ENCODE data around the gene ZNF75A.
A peak's percentile ranks its signal among the peaks of the same experiment; 100 is the strongest.

The ZNF75A gene

DNA sequence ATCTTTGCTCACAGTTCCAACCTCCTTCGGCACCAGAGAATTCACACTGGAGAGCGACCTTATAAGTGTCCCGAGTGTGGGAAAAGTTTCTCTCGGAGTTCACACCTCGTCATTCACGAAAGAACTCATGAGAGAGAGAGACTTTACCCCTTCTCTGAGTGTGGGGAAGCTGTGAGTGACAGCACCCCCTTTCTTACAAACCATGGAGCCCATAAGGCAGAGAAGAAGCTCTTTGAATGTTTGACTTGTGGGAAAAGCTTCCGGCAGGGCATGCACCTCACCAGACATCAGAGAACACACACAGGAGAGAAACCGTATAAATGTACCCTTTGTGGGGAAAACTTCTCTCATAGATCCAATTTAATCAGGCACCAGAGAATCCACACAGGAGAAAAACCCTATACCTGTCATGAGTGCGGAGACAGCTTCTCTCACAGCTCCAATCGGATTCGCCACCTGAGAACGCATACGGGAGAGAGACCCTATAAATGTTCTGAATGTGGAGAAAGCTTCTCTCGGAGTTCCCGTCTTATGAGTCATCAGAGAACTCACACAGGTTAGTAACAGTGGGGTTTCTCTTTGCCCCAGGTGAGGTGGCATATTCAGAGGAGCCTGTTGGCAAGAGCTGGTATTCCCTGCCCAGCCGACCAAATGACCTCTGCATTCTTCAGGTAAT, 15.2 kb upstream of the ZNF75A start:
- no peak for DNase-seq (ENCODE audit: low read depth)

DNA sequence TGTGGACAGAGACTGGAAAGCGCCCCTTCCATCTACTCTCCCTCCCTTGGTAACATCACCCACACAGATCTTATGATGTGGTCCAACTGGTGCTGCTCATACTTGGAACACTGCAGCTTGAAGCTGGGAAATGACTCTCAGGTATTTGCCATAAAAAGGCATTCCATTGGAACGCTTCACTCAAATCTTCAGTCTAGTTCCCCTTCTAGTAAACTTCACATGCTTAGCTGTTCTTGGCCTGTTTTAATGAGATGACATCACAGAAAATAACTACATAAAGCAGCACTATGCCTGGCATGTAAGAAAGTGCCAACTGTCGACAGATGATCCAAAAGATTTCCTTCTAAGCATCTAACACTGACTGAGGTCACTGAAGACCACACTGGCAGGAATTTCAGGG, 12.7 kb upstream of the ZNF75A start:
- DNase-seq (ENCODE audit: low read depth): peak; percentile 29

GRCh38 chr16:3295209-3295608, 10.1 kb upstream of the ZNF75A start:
- no peak for DNase-seq (ENCODE audit: low read depth)

GRCh38 chr16:3295783-3296182, 9.5 kb upstream of the ZNF75A start:
- DNase-seq (ENCODE audit: low read depth): no peak

DNA sequence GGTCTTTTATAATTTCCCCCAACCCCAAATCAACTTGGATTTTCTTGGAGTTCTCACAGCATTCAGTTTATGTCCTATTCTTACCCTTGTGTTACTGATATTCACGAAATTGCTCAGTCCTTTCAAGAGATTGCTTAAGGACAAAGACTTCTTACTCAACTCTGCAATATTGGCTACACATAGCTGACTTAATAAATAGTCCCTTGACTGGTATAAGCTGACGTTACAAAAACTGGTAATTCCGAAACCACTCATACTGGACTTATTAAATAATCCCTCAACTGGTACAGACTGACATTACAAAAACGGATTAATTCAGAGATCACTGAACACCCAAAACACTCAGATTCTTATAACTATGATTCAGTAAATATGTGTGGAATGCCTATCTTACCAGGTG, 927 bp upstream of the ZNF75A start:
- DNase-seq (ENCODE audit: low read depth): peak; percentile 27

DNA sequence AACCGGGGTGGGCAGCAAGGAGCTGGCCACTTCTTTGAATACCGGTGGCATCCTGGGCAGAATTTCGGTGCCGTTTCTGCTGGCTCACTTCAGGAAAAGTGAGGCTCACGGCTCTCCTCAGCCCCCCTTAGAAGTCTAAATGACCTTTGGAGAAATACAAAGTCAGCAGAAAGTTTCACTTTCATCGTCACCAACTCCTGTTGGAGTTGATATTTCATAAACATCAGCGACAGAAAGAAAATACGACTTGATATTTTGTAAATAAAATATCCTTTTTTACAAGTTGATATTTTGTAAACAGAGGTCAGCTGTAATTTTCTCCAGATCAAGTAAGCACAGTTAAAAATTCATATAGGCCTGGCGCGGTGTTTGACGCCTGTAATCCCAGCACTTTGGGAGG, 781 bp downstream of the ZNF75A start:
- DNase-seq (ENCODE audit: low read depth): no peak

- no peak for DNase-seq (ENCODE audit: low read depth)
Measured at GRCh38 chr16:3311496-3311895, 6.2 kb downstream of the ZNF75A start.

DNA sequence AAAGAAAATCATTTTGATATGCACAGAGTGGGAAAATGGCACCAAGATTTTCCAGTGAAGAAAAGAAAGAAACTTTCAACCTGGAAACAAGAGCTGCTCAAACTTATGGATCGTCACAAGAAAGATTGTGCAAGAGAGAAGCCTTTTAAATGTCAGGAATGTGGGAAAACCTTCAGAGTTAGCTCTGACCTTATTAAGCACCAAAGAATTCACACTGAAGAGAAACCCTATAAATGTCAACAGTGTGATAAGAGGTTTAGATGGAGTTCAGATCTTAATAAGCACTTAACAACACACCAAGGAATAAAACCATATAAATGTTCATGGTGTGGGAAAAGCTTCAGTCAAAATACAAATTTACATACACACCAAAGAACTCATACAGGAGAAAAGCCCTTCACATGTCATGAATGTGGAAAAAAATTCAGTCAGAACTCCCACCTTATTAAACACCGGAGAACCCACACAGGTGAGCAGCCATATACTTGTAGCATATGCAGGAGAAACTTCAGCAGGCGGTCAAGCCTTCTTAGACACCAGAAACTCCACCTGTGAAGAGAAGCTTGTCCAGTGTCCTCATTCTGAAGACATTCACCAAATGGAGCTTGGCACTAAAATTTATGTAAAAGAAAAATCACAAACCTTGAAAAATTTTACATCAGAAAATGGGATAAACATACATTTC, 12.2 kb downstream of the ZNF75A start:
- DNase-seq (ENCODE audit: low read depth): peak; percentile 8

- no peak for DNase-seq (ENCODE audit: low read depth)
Measured at GRCh38 chr16:3321816-3322215, 16.5 kb downstream of the ZNF75A start.

- no peak for DNase-seq (ENCODE audit: low read depth)
Measured at GRCh38 chr16:3327514-3327913, 22.2 kb downstream of the ZNF75A start.

DNA sequence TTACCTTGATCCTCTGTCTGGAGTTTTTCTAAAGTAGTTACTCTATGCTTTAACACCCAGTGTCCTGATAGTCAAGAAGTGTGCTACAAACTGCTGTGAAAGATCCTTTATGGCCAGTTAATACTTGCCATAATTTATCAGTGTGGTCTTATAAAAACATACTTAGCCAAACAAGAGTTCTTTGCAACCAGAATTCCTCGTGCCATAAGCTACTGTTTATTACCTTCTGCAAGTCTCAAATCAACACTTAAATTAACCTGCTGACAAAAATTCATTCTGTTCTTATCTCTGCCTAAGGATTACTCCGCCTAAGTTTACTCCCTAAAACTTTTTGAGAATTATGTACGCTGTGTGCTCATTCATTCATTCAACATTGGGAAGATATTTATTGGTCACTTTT, 22.8 kb downstream of the ZNF75A start:
- no peak for DNase-seq (ENCODE audit: low read depth)

- DNase-seq (ENCODE audit: low read depth): no peak
Measured at GRCh38 chr16:3328643-3329042, 23.3 kb downstream of the ZNF75A start.

- DNase-seq (ENCODE audit: low read depth): no peak
Measured at GRCh38 chr16:3346041-3346440, 40.7 kb downstream of the ZNF75A start.

DNA sequence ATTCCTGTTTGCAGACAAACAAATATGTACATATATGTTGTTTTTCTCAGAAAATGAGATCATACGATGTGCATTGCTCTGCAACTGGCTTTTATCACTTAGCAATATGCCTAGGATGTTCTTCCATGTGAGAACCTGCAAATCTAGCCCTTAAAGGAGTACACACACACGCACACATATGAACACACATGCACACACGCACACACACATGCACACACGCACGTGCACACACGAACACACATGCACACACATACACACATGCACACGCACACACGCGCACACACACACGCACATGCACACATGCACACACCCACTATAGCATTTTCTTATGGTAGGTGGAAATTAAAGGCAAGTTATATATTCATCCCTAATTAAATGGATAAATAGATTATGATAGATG, 42.3 kb downstream of the ZNF75A start:
- DNase-seq (ENCODE audit: low read depth): no peak

GRCh38 chr16:3348547-3349167, 43.4 kb downstream of the ZNF75A start:
- no peak for DNase-seq (ENCODE audit: low read depth)

DNA sequence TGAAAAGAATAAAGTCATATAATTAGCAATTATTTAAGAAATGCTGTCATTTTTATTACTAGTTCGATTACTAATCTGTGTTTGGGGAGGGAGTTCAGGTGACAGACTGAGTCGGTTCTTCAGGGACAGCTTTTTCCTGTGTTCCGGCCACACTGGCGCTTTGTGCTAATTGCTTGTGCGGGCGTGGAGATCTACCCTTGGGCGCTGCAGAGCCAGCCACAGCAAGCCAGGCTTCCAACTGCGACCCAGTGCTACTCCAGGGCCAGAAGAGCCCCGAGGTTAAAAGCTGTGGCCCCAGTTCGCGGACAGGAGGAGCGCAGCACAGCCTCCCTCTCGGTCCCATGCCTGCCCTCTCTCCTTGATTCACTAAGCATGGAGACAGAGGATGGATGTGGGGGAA, 43.9 kb downstream of the ZNF75A start:
- no peak for DNase-seq (ENCODE audit: low read depth)

DNA sequence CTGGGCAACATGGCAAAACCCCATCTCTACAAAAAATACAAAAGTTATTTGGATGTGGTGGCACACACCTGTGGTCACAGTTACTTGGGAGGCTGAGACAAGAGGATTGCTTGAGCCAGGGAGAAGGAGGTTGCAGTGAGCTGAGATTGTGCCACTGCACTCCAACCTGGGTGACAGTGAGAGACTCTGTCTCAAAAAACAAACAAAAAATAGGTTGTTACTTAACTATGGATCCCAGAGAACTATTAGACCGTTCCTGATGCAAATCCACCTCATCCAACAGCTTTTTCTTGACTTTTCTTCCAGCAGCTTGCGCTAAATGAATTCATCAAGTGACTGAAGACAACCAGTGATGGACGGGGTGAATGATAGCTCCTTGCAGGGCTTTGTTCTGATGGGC, 50.3 kb downstream of the ZNF75A start, which contains the start of gene OR2C1:
Gene OR2C1, plus strand, starts transcription at position 301 of the 400 bp plus-strand sequence. Its CDS starts 52 bp downstream, at position 353.
- DNase-seq (ENCODE audit: low read depth): no peak

DNA sequence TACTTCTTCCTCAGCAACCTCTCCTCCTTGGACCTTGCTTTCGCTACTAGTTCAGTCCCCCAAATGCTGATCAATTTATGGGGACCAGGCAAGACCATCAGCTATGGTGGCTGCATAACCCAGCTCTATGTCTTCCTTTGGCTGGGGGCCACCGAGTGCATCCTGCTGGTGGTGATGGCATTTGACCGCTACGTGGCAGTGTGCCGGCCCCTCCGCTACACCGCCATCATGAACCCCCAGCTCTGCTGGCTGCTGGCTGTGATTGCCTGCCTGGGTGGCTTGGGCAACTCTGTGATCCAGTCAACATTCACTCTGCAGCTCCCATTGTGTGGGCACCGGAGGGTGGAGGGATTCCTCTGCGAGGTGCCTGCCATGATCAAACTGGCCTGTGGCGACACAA, 50.8 kb downstream of the ZNF75A start:
- no peak for DNase-seq (ENCODE audit: low read depth)

GRCh38 chr16:3358871-3359270, 53.6 kb downstream of the ZNF75A start:
- no peak for DNase-seq (ENCODE audit: low read depth)

DNA sequence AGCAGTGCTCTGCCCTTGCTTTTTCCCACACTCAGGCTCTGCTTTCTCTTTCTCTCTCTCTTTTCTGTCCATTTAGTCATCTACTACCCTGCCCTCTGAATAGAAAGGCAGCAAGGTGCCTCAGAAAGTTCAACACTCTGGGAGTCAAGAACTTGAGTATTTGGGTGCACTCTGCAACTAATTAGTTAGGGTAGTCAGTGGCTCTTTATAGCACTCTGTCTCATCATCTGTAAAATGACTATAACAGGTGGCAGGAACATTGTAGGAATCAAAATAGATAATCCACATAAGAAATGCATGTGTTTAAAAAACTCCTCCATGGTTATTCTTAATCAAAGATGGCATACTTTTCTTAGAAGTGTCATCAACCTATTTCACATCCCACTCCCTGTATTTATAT, 57.6 kb downstream of the ZNF75A start:
- no peak for DNase-seq (ENCODE audit: low read depth)

DNA sequence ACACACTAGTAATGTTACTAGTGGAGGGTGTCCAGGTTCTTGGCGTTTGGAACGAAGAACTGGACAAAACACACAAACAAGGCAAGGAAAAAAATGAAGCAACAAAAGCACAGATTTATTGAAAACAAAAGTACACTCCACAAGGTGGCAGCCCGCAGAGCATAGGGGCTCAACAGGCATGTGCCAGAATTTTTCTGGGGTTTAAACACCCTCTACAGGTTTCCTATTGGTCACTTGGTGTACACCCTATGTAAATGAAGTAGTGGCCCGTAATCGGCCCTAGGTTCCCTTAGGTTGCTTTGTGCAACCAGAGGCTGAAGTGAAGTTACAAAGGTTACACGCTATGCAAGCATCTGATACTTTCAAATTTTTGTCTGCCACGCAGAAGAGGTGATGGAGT, 58.5 kb downstream of the ZNF75A start:
- peak; percentile 16 for DNase-seq (ENCODE audit: low read depth)

GRCh38 chr16:3364774-3365427, 59.6 kb downstream of the ZNF75A start:
- DNase-seq (ENCODE audit: low read depth): peak; percentile 93

All from ELR (cell line).